ENCODE data around the gene CACNB2. TPM values are rescaled to one million over a fixed set of nuclear protein-coding genes. Genes with fewer than 3 reads are reported as not detected.
A peak's percentile ranks its signal among the peaks of the same experiment; 100 is the strongest.

Gene CACNB2
- total RNA-seq, 6 experiments from 2014 or later, result not detected

DNA sequence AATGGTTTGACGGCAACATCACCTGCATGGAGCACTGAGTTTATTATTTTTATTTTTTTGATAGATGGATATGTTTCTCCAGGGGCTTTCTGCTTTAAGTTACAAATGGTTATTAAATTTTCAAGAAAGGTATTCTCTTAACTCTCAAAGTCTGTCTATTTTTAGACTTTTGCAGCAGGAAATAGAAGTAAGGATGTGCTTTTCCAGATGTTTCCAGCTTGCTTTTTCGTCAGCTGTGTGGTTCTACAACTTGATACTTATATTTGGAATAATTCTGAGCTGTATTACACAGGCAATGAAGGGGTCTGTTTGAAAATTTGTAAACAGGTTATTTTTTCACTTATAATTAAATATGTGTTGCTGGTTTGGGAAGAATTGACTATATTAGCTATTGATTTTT lies 69.0 kb downstream of the CACNB2 start:
- TF ChIP-seq, protein P1, sequence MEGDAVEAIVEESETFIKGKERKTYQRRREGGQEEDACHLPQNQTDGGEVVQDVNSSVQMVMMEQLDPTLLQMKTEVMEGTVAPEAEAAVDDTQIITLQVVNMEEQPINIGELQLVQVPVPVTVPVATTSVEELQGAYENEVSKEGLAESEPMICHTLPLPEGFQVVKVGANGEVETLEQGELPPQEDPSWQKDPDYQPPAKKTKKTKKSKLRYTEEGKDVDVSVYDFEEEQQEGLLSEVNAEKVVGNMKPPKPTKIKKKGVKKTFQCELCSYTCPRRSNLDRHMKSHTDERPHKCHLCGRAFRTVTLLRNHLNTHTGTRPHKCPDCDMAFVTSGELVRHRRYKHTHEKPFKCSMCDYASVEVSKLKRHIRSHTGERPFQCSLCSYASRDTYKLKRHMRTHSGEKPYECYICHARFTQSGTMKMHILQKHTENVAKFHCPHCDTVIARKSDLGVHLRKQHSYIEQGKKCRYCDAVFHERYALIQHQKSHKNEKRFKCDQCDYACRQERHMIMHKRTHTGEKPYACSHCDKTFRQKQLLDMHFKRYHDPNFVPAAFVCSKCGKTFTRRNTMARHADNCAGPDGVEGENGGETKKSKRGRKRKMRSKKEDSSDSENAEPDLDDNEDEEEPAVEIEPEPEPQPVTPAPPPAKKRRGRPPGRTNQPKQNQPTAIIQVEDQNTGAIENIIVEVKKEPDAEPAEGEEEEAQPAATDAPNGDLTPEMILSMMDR (IDR thresholded peaks at IDR 0.05), result no peak
- no peak for DNase-seq
- Mint-ChIP-seq H3K27me3 (ENCODE audit: insufficient read depth) (peaks cover 3% of the 10 kb centered on the region), H3K27ac (no peak overlapping the region), H3K4me3 (no peak overlapping the region), H3K9me3 (no peaks in the 10 kb centered on the region), H3K36me3 (ENCODE audit: low read depth) (no peaks in the 10 kb centered on the region), H3K4me1 (ENCODE audit: low read depth) (no peaks in the 10 kb centered on the region)

DNA sequence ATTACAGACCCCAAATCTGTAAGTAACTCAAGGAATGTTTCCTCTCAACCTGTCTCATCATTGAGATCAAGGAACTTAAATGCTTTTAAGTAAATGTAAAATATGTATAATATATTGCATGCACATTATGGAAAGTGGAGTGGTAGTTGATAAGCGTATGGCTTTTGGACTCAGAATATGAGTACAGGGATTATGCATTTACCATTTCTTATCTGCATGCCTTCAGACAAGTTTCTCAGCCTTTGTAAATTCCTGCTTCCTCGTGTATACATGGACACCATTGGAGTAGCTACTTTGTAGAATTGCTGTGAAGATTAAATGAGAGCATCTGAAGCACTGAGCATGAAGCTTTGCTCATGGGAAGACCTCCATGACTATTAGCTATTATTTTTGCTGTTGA lies 70.5 kb downstream of the CACNB2 start:
- Mint-ChIP-seq H3K4me3 (no peak overlapping the region), H3K36me3 (ENCODE audit: low read depth) (no peaks in the 10 kb centered on the region), H3K27me3 (ENCODE audit: insufficient read depth) (peaks cover 3% of the 10 kb centered on the region), H3K4me1 (ENCODE audit: low read depth) (no peaks in the 10 kb centered on the region), H3K9me3 (no peaks in the 10 kb centered on the region), H3K27ac (no peak overlapping the region)
- TF ChIP-seq, protein P1 (IDR thresholded peaks at IDR 0.05), result no peak
- DNase-seq, result no peak

DNA sequence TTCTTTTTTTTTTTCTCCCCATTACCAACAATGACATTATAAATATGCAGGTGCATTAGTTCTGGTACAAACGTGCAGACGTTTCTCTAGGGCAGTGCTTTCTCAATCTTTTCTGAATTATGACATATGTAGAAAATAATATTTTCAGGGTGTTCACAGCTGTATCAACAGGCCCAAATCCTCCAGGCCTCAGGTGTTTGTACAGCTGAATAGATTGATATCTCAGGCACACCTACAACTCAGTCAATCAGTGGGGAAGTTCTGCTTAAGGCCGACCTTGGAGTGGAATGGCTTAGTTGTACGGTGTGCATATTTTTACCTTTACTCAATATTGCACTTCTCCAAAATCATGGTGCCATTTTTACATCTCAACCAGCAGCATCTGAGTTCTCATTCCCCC lies 71.6 kb downstream of the CACNB2 start:
- TF ChIP-seq, protein P1 (IDR thresholded peaks at IDR 0.05), result no peak
- H3K27me3 Mint-ChIP-seq (ENCODE audit: insufficient read depth), result no peaks in the 10 kb centered on the region; the same call in 1 of the 2 replicates
- H3K27ac Mint-ChIP-seq, result no peak overlapping the region

DNA sequence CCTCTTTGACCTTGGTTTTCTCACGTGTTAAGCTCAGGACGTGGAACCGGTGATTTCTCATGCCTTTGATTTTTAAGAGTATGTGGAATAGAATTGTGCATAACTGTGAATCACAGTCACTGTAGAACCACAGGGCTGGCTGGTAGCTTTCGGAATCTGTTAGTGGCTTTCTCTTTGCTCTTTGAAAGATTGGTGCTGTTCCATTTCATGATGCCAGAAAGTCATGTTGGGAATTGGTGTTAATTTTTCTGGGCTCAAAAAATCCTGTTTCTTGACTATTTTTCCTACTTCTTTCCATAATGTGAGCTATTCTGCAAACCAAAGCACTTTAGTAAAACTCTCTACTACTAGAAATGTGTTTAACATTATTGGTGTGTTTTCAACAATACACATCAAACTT lies 73.0 kb downstream of the CACNB2 start:
- Mint-ChIP-seq H3K27me3 (ENCODE audit: insufficient read depth) (no peaks in the 10 kb centered on the region; the same call in 1 of the 2 replicates), H3K4me3 (no peak overlapping the region), H3K27ac (no peak overlapping the region)

More for the DNA sequence above, 71.6 kb downstream of the CACNB2 start:
- Mint-ChIP-seq H3K4me3 (no peak overlapping the region), H3K4me1 (ENCODE audit: low read depth) (no peaks in the 10 kb centered on the region), H3K9me3 (no peaks in the 10 kb centered on the region), H3K36me3 (ENCODE audit: low read depth) (no peaks in the 10 kb centered on the region)
- no peak for DNase-seq

DNA sequence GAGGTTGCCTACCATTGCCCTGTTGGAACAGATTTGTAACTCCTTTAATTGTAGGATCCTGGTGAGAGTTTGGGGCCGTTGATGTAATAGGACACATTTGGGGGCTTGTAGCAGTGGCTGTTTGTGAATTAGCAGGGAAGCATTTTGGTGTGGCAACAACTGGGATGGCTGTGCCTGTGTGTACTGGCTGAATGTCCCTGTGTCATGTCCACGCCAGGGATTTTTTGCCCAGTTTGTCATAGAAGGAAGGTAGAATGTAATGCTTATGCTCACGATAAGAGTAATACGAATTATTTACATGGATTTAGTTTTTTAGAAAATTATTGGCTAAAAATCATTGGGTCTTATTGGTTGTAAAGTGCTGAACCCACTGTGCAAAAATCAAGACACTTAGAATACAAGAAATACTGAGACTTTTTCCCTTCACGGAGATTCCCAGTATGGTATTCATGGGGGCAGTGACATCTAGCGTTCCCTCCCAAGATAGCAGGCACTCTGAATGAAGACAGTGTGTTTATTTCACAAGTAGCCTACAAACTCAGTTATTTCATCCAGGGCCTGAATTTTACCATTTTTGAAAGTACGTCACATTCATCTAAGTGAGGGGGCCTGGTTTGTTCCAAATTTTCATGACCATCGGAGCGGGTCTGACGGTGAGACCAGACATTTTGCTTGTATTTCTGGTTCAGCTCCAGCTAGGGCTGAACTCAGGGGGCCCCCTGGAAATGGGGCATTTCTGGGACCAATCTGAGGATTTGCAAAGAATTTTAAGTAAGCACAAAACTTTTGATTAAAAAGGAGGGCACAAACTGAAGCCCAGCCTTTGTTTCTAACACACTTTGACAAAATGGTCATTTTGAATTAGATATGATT lies 74.7 kb downstream of the CACNB2 start:
- TF ChIP-seq, protein P1 (IDR thresholded peaks at IDR 0.05), result peak; percentile 79
- H3K4me3 Mint-ChIP-seq, result no peak overlapping the region
- no peaks in the 10 kb centered on the region for H3K9me3 Mint-ChIP-seq
- no peaks in the 10 kb centered on the region for H3K4me1 Mint-ChIP-seq (ENCODE audit: low read depth)
- DNase-seq, result peak; percentile 13
- H3K27me3 Mint-ChIP-seq (ENCODE audit: insufficient read depth), result no peaks in the 10 kb centered on the region; the same call in 1 of the 2 replicates
- H3K27ac Mint-ChIP-seq, result no peak overlapping the region
- no peaks in the 10 kb centered on the region for H3K36me3 Mint-ChIP-seq (ENCODE audit: low read depth)

More for the DNA sequence above, 73.0 kb downstream of the CACNB2 start:
- Mint-ChIP-seq H3K36me3 (ENCODE audit: low read depth) (no peaks in the 10 kb centered on the region), H3K4me1 (ENCODE audit: low read depth) (no peaks in the 10 kb centered on the region), H3K9me3 (no peaks in the 10 kb centered on the region)
- TF ChIP-seq, protein P1 (IDR thresholded peaks at IDR 0.05), result no peak
- DNase-seq, result no peak

All from HFFc6 (cell line).